Sigmoid colon (tissue), 7 donors: ENCODE measurements around the gene TSPAN1. TPM values are rescaled to one million over a fixed set of nuclear protein-coding genes. Genes with fewer than 3 reads are reported as not detected.

Experiments used
- DNase-seq: peaks from one replicate; pipeline ENCODE4 v3.0.0-alpha.2; 2019
- H3K27ac ChIP-seq, 4 donors: fragments of 200-600 bp; sonication (generic); one replicate each; pipeline ENCODE4 v1.5.1; 2016 to 2019; ENCODE audit warnings: mild to moderate bottlenecking in 1 of 4
- H3K27me3 ChIP-seq, 3 donors: fragments of 200-600 bp; sonication (generic); one replicate each; pipeline ENCODE4 v1.5.1; 2019; ENCODE audit warnings: mild to moderate bottlenecking in 1 of 3
- H3K36me3 ChIP-seq, 4 donors: fragments of 200-600 bp; sonication (generic); one replicate each; pipeline ENCODE4 v1.5.1; 2016 to 2019
- H3K4me1 ChIP-seq, 4 donors: fragments of 200-600 bp; sonication (generic); one replicate each; pipeline ENCODE4 v1.5.1; 2017 to 2019
- H3K4me3 ChIP-seq, 4 donors: fragments of 200-600 bp; sonication (generic); one replicate each; pipeline ENCODE4 v1.5.1; 2017 to 2019; ENCODE audit warnings: mild to moderate bottlenecking in 2 of 4, moderate library complexity in 1 of 4
- H3K9me3 ChIP-seq, 4 donors: fragments of 200-600 bp in 3 of 4; sonication (generic) in 3 of 4; one replicate each; pipeline versions ENCODE4 v1.5.1 to v1.6.1; 2013 to 2019
- EP300 ChIP-seq, 4 donors: sonication (generic); formaldehyde crosslinking; IDR thresholded peaks; one replicate each; pipeline ENCODE4 v1.6.1; 2017; ENCODE audit warnings: antibody characterized with exemption in 4 of 4
- POLR2A ChIP-seq, 2 donors: fragments of 450-650 bp; IDR thresholded peaks; one replicate each; pipeline ENCODE4 v1.6.1; 2016; ENCODE audit warnings: antibody characterized with exemption in 2 of 2, mild to moderate bottlenecking in 2 of 2, moderate library complexity in 2 of 2
- POLR2AphosphoS5 ChIP-seq, 4 donors: sonication (generic); formaldehyde crosslinking; IDR thresholded peaks; one replicate each; pipeline ENCODE4 v1.6.1; 2017; ENCODE audit warnings: antibody characterized with exemption in 4 of 4
- WGBS, 2 donors: extraction: QIAGEN DNeasy Blood & Tissue Kit; methylation state at CpG; one replicate each; pipeline ENCODE4 v1.1.7; 2013; 5-methylcytosine and 5-hydroxymethylcytosine counted together
- intact Hi-C: fragments of 100-400 bp; cut with DNase I; formaldehyde crosslinking; loops from one replicate; pipeline ENCODE4 v1.15.1; 2023
- polyA plus RNA-seq, 3 donors: library from polyadenylated mRNA; stranded (reverse); fragments of 200-250 nt; gene quantifications; one replicate each; pipeline ENCODE4 v1.2.3, GENCODE V29; 2013
- total RNA-seq, 4 donors: library from RNA; depleted of rRNA; stranded (reverse); fragments of >200 nt; gene quantifications; one replicate each; pipeline ENCODE4 v1.1.0, GENCODE V29; 2016
- TF ChIP-seq, protein P1 (sequence below), 4 experiments: fragments of 450-650 bp in 3 of 4; fragments of 200-600 bp in 1 of 4; IDR thresholded peaks; one replicate each; pipeline ENCODE4 v1.5.1; 2016 to 2019; ENCODE audit warnings: antibody characterized with exemption in 4 of 4, mild to moderate bottlenecking in 3 of 4, moderate library complexity in 2 of 4
- donor health status: healthy with polysubstance abuse.
- donor health status: Bipolar disorder and iron deficiency.
- donor health status: healthy.

Gene TSPAN1
- total and polyA plus RNA-seq, 7 donors = 0.95 to 1,233 (median 8.9) TPM

GRCh38 chr1:46172321-46172720 is 2.6 kb upstream of the TSPAN1 start:
- 36 to 84% methylated on average over 4 of the region's 4 CpGs for WGBS, 2 donors
- DNase-seq = no peak
- Histone ChIP-seq H3K4me1 (peaks cover 0 to 27% (median 20%) of the 10 kb centered on the region in 4 donors), H3K9me3 (no peaks in the 10 kb centered on the region), H3K27me3 (peaks cover 0 to 14% (median 5%) of the 10 kb centered on the region in 3 donors), H3K27ac (no peak overlapping the region), H3K36me3 (no peaks in the 10 kb centered on the region), H3K4me3 (no peak overlapping the region)
- intact Hi-C loops = no loop called here
- TF ChIP-seq POLR2AphosphoS5 (IDR thresholded peaks at IDR 0.05) (no peak), POLR2A (IDR thresholded peaks at IDR 0.05) (no peak), EP300 (IDR thresholded peaks at IDR 0.05) (no peak)

DNA sequence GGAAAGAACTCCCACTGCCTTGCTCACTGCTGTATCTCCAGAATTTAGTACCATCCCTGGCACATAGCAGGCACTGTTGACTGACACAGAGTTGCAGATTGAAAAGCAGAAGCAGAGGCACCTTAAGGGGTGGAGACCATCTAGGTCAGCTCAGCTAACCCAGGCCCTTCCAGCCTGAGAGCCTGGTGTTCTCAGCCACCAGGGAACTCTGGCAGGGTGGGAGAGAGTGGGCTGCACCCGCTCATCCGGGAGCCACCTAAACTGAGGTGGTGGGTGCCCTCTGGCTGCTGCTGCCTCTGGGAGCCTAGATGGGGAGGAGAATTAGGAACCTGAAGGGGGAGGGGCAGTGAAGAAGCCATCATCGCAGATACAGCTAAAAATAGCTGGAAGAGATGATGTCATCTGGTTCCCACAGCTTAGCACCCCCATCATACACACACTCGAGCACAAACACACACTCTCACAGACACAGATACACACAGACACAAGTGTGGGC is 1.5 kb upstream of the TSPAN1 start:
- TF ChIP-seq, protein P1, sequence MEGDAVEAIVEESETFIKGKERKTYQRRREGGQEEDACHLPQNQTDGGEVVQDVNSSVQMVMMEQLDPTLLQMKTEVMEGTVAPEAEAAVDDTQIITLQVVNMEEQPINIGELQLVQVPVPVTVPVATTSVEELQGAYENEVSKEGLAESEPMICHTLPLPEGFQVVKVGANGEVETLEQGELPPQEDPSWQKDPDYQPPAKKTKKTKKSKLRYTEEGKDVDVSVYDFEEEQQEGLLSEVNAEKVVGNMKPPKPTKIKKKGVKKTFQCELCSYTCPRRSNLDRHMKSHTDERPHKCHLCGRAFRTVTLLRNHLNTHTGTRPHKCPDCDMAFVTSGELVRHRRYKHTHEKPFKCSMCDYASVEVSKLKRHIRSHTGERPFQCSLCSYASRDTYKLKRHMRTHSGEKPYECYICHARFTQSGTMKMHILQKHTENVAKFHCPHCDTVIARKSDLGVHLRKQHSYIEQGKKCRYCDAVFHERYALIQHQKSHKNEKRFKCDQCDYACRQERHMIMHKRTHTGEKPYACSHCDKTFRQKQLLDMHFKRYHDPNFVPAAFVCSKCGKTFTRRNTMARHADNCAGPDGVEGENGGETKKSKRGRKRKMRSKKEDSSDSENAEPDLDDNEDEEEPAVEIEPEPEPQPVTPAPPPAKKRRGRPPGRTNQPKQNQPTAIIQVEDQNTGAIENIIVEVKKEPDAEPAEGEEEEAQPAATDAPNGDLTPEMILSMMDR (IDR thresholded peaks at IDR 0.05) = no peak
- TF ChIP-seq POLR2A (IDR thresholded peaks at IDR 0.05) (no peak), POLR2AphosphoS5 (IDR thresholded peaks at IDR 0.05) (no peak), EP300 (IDR thresholded peaks at IDR 0.05) (no peak)
- Histone ChIP-seq H3K4me1 (peaks cover 0 to 25% (median 19%) of the 10 kb centered on the region in 4 donors), H3K27ac (peak overlapping the region in 3 of 4 donors; percentile 19 to 66 (median 46)), H3K4me3 (no peak overlapping the region), H3K36me3 (no peaks in the 10 kb centered on the region), H3K27me3 (peaks cover 0 to 12% (median 2%) of the 10 kb centered on the region in 3 donors), H3K9me3 (no peaks in the 10 kb centered on the region)
- no peak for DNase-seq
- intact Hi-C loops = no loop called here
- 53 to 68% methylated on average over 4 of the region's 4 CpGs for WGBS, 2 donors

DNA sequence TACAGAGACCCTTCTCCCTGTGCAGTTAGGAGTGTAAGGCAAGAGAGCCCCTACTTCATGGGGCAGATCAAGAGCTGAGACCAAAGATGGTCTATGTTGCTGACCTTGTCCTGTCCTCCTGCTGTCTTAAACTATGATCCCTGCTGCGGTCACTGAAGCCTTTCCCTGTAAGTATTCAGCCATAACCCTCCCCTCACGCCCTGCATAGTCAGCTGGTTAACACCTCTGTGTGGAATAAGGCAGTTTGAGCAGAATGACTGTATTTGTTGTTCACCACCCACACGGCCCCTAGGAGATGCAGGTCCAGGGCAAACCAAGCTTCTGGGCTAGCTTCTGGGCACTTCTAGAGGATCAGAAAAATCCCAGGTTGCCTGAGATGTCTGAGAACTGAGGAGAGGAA is 356 bp downstream of the TSPAN1 start:
- Histone ChIP-seq H3K27me3 (no peaks in the 10 kb centered on the region), H3K36me3 (no peaks in the 10 kb centered on the region), H3K27ac (peak overlapping the region; percentile 27 to 71 (median 56)), H3K4me3 (no peak overlapping the region), H3K4me1 (peaks cover 0 to 25% (median 19%) of the 10 kb centered on the region in 4 donors), H3K9me3 (no peaks in the 10 kb centered on the region)
- 69 to 73% methylated on average over 3 of the region's 3 CpGs for WGBS, 2 donors
- DNase-seq = no peak
- intact Hi-C loops = loop anchor here (2.0 kb wide), 1 partner anchor 38 kb away; no protein-coding TSS in a partner anchor
- TF ChIP-seq EP300 (IDR thresholded peaks at IDR 0.05) = no peak
- no peak for TF ChIP-seq POLR2AphosphoS5 (IDR thresholded peaks at IDR 0.05)

GRCh38 chr1:46176211-46176865 is 1.5 kb downstream of the TSPAN1 start, which contains the start of gene P3R3URF:
P3R3URF (minus strand) TSS chr1:46176488; CDS start chr1:46176471, 17 bp downstream.
- intact Hi-C loops = no loop called here
- Histone ChIP-seq H3K27ac (peak within 1 kb of the TSS; percentile 27 to 71 (median 56)), H3K9me3 (no peaks in the 10 kb centered on the region), H3K27me3 (no peaks in the 10 kb centered on the region), H3K4me3 (no peak within 1 kb of the TSS), H3K4me1 (peaks cover 0 to 25% (median 19%) of the 10 kb centered on the region in 4 donors), H3K36me3 (no peaks in the 10 kb centered on the region)
- no peak for TF ChIP-seq EP300 (IDR thresholded peaks at IDR 0.05)
- TF ChIP-seq, protein P1 (IDR thresholded peaks at IDR 0.05) = no peak
- TF ChIP-seq POLR2AphosphoS5 (IDR thresholded peaks at IDR 0.05) = no peak
- no peak for TF ChIP-seq POLR2A (IDR thresholded peaks at IDR 0.05)
- WGBS, 2 donors = 89 to 90% methylated on average over 13 of the region's 13 CpGs
- DNase-seq = no peak

- peak overlapping the region in 2 of 4 donors; percentile 5 for H3K27ac ChIP-seq
- TF ChIP-seq EP300 (IDR thresholded peaks at IDR 0.05) (no peak), POLR2AphosphoS5 (IDR thresholded peaks at IDR 0.05) (peak in 1 of 4 donors; percentile 19)
- TF ChIP-seq, protein P1 (IDR thresholded peaks at IDR 0.05) = peak; percentile 92 to 99 (median 96)
- DNase-seq = peak; percentile 92
- no peaks in the 10 kb centered on the region for H3K27me3 ChIP-seq
- no peaks in the 10 kb centered on the region for H3K9me3 ChIP-seq
- peaks cover 0 to 22% (median 12%) of the 10 kb centered on the region in 4 donors for H3K4me1 ChIP-seq
- intact Hi-C loops = loop anchor here (1.0 kb wide), 1 partner anchor 142 kb away; no protein-coding TSS in a partner anchor
- WGBS, 2 donors = 8 to 14% methylated on average over 10 of the region's 10 CpGs
- H3K36me3 ChIP-seq = no peaks in the 10 kb centered on the region
- no peak overlapping the region for H3K4me3 ChIP-seq
Measured at GRCh38 chr1:46179138-46180081, 4.5 kb downstream of the TSPAN1 start.
